Activated CD8-positive, alpha-beta memory T cell treated with anti-CD3 and anti-CD28 coated beads, Interleukin-2, amount 50 U/mL, for 1 hour (primary cell): ENCODE results near the gene ZNF813.
A peak's percentile ranks its signal among the peaks of the same experiment; 100 is the strongest.
"Not testable (repeated sequence)": the region's sequence is repeated elsewhere in the genome, so short reads cannot be mapped to it uniquely, and the experiment has no call there.

ENCODE experiments used
- DNase-seq: peaks from one replicate; pipeline ENCODE4 v3.0.0-alpha.2; 2020; ENCODE audit errors: extremely low read depth

The ZNF813 gene

GRCh38 chr19:53467485-53468262 is at the start of gene ZNF813:
Gene ZNF813, plus strand, starts transcription at chr19:53467733. Its CDS starts 16,090 bp downstream, at chr19:53483823.
- DNase-seq, result peak; percentile 84

- DNase-seq, result not testable (repeated sequence)
These were observed 46.8 kb upstream of the ZNF813 start for GRCh38 chr19:53420520-53421315.

- DNase-seq, result no peak
These were observed 45.0 kb upstream of the ZNF813 start for GRCh38 chr19:53422551-53422950.

GRCh38 chr19:53423074-53423473 is 44.5 kb upstream of the ZNF813 start:
- not testable (repeated sequence) for DNase-seq

- not testable (repeated sequence) for DNase-seq
These were observed 43.9 kb upstream of the ZNF813 start for GRCh38 chr19:53423680-53424079.

- peak; percentile 33 for DNase-seq
These were observed 42.5 kb upstream of the ZNF813 start for GRCh38 chr19:53424968-53425597.

- peak; percentile 85 for DNase-seq
These were observed 36.0 kb upstream of the ZNF813 start, which contains the start of gene ZNF761 for GRCh38 chr19:53431399-53432087. Gene ZNF761, plus strand, starts transcription at chr19:53431984. Its CDS starts 15,285 bp downstream, at chr19:53447269.

GRCh38 chr19:53432088-53432661 is 35.4 kb upstream of the ZNF813 start:
- no peak for DNase-seq

GRCh38 chr19:53443809-53444208 is 23.7 kb upstream of the ZNF813 start:
- not testable (repeated sequence) for DNase-seq

- not testable (repeated sequence) for DNase-seq
These were observed 20.3 kb upstream of the ZNF813 start for GRCh38 chr19:53447196-53447595.

- no peak for DNase-seq
These were observed 11.7 kb upstream of the ZNF813 start for GRCh38 chr19:53455828-53456227.

GRCh38 chr19:53460131-53460721 is 7.3 kb upstream of the ZNF813 start:
- not testable (repeated sequence) for DNase-seq

GRCh38 chr19:53461866-53462265 is 5.7 kb upstream of the ZNF813 start:
- no peak for DNase-seq

- no peak for DNase-seq
These were observed 4.7 kb upstream of the ZNF813 start for GRCh38 chr19:53462861-53463260.

- no peak for DNase-seq
These were observed 4.3 kb upstream of the ZNF813 start for GRCh38 chr19:53463263-53463662.

GRCh38 chr19:53466726-53467484 is 628 bp upstream of the ZNF813 start:
- DNase-seq, result no peak

GRCh38 chr19:53468628-53469027 is 1.1 kb downstream of the ZNF813 start:
- DNase-seq, result not testable (repeated sequence)

GRCh38 chr19:53471916-53472315 is 4.4 kb downstream of the ZNF813 start:
- DNase-seq, result no peak

GRCh38 chr19:53474832-53475231 is 7.3 kb downstream of the ZNF813 start:
- DNase-seq, result not testable (repeated sequence)

GRCh38 chr19:53475470-53475869 is 7.9 kb downstream of the ZNF813 start:
- DNase-seq, result not testable (repeated sequence)
